Measurements from ENCODE around the gene IZUMO3. TPM values are rescaled to one million over a fixed set of nuclear protein-coding genes. Genes with fewer than 3 reads are reported as not detected.

The IZUMO3 gene
- total and polyA plus RNA-seq, 2 of the 4 experiments (the other 2 are of a cell fraction): not detected

- Histone ChIP-seq H3K18ac (ENCODE audit: low read depth, low read length) (no peak overlapping the region), H3K4ac (ENCODE audit: low read depth, low read length) (no peak overlapping the region), H4K5ac (ENCODE audit: low read depth, low read length) (no peak overlapping the region), H3K4me3 (ENCODE audit: insufficient read depth, low read depth, low read length) (no peak overlapping the region), H3K9me3 (ENCODE audit: control insufficient read depth, insufficient read depth, low read length) (0 out of 2 replicates have a peak, but pooled peaks cover 2% of the 10 kb centered on the region), H2AFZ (replicated peaks; ENCODE audit: low read length, poor library complexity) (no peak overlapping the region), H3K9me1 (ENCODE audit: insufficient read depth, low read length) (no peaks in the 10 kb centered on the region), H3K9ac (ENCODE audit: low read depth, low read length) (no peak overlapping the region), H2BK5ac (ENCODE audit: low read depth, low read length, poor library complexity, severe bottlenecking) (no peak overlapping the region), H2BK20ac (ENCODE audit: low read depth, low read length) (no peak overlapping the region), H3K27ac (ENCODE audit: insufficient read depth, low read length) (no peak overlapping the region), H2BK120ac (ENCODE audit: low read depth, low read length) (no peak overlapping the region), H3K27me3 (ENCODE audit: control insufficient read depth, insufficient read depth, low read length) (no peaks in the 10 kb centered on the region), H3K36me3 (ENCODE audit: control insufficient read depth, insufficient read depth, low read length) (no peaks in the 10 kb centered on the region), H3K56ac (ENCODE audit: extremely low read depth, insufficient read depth, low read length) (no peak overlapping the region), H3K14ac (replicated peaks; ENCODE audit: low read depth, low read length) (no peak overlapping the region), H2BK15ac (ENCODE audit: low read depth, low read length) (no peak overlapping the region), H3K4me2 (ENCODE audit: low read depth, low read length) (no peak overlapping the region), H4K91ac (ENCODE audit: insufficient read depth, low read depth, low read length) (no peak overlapping the region), H3K79me1 (ENCODE audit: low read depth in 1 of 2, low read length in 2 of 2) (no peaks in the 10 kb centered on the region), H3K23ac (ENCODE audit: low read depth, low read length) (no peak overlapping the region), H4K8ac (ENCODE audit: low read depth in 2 of 2, low read length in 2 of 2) (no peak overlapping the region), H2AK5ac (ENCODE audit: low read depth, low read length) (no peak overlapping the region), H2AK9ac (replicated peaks; ENCODE audit: low read depth, low read length, poor library complexity) (no peak overlapping the region), H3K4me1 (ENCODE audit: control insufficient read depth, insufficient read depth, low read length) (no peaks in the 10 kb centered on the region), H4K20me1 (ENCODE audit: insufficient read depth, low read length) (no peaks in the 10 kb centered on the region)
- DNase-seq: no peak
- dilution Hi-C loops (cut with HindIII; ENCODE audit: low sequenced_read_pairs, unreplicated experiment) (no loop called here), intact Hi-C loops (cut with micrococcal nuclease) (no loop called here), in situ Hi-C loops (cut with MboI; ENCODE audit: low sequenced_read_pairs) (no loop called here)
- ChIA-PET CTCF (no interaction called here), POLR2A (ENCODE audit: unreplicated experiment) (no interaction called here)
- BruUV-seq (replicated peaks): no TSS peak
- no peak for TF ChIP-seq CTCF (conservative IDR thresholded peaks at IDR 0.05; ENCODE audit: low read depth, low read length)
- no peak for TF ChIP-seq RAD21 (IDR thresholded peaks at IDR 0.05; ENCODE audit: low read length)
- no peak for TF ChIP-seq FOS (IDR thresholded peaks at IDR 0.05; ENCODE audit: low read depth, low read length)
- no peak for TF ChIP-seq CHD1 (IDR thresholded peaks at IDR 0.05; ENCODE audit: low read depth, low read length)
- no peak for TF ChIP-seq BHLHE40 (IDR thresholded peaks at IDR 0.05; ENCODE audit: low read depth, low read length)
- no peak for TF ChIP-seq RFX5 (IDR thresholded peaks at IDR 0.05; ENCODE audit: low read depth, low read length)
- no peak for TF ChIP-seq SMC3 (IDR thresholded peaks at IDR 0.05; ENCODE audit: low read depth, low read length)
- no peak for TF ChIP-seq CEBPB (IDR thresholded peaks at IDR 0.05; ENCODE audit: low read depth, low read length)
- TF ChIP-seq POLR2A (IDR thresholded peaks at IDR 0.05; ENCODE audit: low read depth, low read length): no peak
- TF ChIP-seq MAFK (IDR thresholded peaks at IDR 0.05; ENCODE audit: low read depth, low read length): no peak
- no peak for TF ChIP-seq ELK1 (IDR thresholded peaks at IDR 0.05; ENCODE audit: borderline replicate concordance, low read depth, low read length)
- no peak for TF ChIP-seq MXI1 (IDR thresholded peaks at IDR 0.05; ENCODE audit: borderline replicate concordance, low read depth, low read length)
- no peak for TF ChIP-seq MAZ (IDR thresholded peaks at IDR 0.05; ENCODE audit: borderline replicate concordance, low read depth, low read length)
- no peak for TF ChIP-seq RCOR1 (IDR thresholded peaks at IDR 0.05; ENCODE audit: insufficient replicate concordance, low read length)
- TF ChIP-seq USF2 (IDR thresholded peaks at IDR 0.05; ENCODE audit: low read depth, low read length): no peak
- no peak for TF ChIP-seq NFE2L2 (IDR thresholded peaks at IDR 0.05; ENCODE audit: low read depth, low read length)
- no CpG with 5 or more reads among the region's 3 CpGs for WGBS, 2 experiments (ENCODE audit: extremely low coverage in 2 of 2, insufficient read length in 1 of 2)
- no peak for ATAC-seq (ENCODE audit: low read depth)
These were observed 44.9 kb downstream of the IZUMO3 start for GRCh38 chr9:24500761-24501160.

Data from IMR-90 (cell line).